ENCODE results near the gene COA5.
A peak's percentile ranks its signal among the peaks of the same experiment; 100 is the strongest.

COA5 gene

DNA sequence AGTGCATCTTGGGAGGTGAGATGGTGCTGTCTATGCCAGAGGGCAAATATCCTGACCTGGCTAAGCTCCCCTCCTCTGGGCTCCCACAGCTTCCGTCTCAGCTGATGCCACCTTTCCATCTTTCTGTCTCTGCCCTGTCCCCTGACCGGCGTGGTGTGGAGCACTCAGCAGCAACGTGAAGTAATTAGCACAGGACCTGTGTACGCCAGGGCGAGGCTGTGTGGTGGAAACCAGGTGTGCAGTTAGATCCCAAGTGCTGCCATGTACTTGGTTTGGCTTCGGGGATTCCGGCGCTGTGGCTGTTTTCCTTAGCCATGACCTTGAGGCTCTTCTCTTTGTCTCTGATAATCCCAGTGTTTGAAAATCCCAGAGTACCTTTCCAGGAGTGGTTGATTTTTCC, 36.5 kb downstream of the COA5 start:
- DNase-seq (ENCODE audit: low read depth): no peak

DNA sequence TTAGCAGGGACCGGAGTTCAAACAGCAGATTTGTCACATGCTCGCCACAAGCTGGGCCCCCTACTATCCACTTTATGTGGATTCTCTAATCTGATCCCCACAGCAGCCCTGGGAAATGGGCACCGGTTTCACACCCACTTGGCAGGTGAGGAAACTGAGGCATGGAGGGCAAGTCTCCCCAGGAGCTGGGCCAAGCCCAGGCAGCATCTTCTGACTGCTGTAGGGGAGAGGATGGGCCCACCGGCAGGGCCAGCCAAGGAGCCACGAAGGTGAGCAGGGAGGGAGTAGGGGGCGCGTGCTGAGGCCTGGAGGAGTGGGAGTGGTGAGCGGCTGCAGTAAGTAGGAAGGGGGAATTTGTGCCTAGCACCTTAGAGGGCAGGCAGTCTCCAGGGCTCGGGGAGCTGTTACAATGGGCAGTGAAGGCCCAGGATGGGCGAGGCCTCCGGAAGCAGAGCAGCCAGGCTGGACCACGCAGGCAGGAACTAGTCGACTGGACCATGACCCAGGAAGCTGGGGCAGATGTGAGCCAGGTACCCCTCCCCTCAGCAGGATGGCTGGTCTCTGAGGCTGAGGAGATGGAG, 37.1 kb downstream of the COA5 start:
- DNase-seq (ENCODE audit: low read depth): no peak

DNA sequence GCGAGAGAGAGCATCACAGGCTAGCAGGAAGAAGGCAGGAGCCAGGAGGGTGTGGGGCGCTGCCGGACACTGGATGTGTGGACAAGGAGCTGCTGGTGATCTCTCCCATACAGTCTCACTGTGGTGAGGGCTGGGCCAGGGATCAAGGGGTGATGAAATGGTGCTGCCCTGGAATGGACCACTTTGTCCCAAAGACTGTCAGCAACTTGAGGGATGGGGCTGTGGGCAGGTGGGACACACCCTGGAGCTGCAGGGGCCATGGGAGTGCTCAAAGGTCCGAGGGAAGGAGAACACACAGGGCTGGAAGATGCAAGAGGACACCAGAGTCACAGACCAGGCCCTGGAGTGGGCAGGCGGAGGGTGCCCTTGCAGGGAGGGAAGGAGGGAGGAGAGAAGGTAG, 38.0 kb downstream of the COA5 start:
- DNase-seq (ENCODE audit: low read depth): no peak

DNA sequence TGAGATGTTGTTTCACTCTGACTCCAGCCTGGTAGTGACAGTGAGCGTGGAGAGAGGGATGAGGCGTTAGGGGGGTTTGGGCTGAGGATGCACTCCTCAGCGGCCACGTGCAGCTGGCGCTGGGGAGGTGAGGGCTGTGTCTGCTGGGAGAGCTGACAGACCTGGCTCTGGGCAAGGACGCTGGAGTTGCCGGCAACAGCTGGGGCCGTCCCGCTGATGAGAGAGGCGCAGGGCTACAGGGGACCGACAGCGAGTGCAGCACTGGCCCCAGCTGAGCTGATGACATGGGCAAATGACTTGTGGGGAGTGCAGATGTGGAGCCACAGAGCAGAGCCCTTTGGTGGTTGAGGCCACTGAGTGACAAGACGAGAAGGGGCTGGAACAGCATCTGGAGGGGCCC, 38.4 kb downstream of the COA5 start:
- DNase-seq (ENCODE audit: low read depth): no peak

DNA sequence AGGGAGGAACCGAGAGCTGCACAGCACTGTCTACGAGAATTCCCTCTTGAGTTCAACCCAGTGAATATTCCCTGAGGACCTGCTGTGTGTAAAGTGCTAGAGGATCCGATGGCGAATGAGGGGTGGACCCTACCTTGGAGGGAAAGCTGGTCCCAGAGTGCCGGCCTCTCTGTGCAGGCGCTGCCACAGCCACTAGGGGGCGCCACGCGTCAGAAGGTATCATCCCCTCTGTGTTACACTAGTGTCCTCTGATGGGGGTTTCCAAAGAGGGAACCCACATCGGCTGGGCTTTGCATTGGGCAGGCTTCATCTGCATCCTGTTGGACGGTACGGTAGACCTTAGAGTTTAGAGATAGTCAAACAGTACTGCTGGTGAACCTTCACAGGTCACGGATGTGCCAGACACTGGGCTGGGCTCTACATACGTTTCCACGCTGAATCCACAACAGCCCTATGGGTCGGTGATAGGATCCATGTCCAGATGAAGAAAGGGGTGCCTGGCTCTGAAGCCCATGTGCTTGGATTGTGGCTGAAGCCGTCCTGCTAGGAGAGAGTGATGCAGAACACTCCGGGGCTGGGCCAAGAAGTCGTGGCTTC, 39.0 kb downstream of the COA5 start:
- peak; percentile 66 for DNase-seq (ENCODE audit: low read depth)

DNA sequence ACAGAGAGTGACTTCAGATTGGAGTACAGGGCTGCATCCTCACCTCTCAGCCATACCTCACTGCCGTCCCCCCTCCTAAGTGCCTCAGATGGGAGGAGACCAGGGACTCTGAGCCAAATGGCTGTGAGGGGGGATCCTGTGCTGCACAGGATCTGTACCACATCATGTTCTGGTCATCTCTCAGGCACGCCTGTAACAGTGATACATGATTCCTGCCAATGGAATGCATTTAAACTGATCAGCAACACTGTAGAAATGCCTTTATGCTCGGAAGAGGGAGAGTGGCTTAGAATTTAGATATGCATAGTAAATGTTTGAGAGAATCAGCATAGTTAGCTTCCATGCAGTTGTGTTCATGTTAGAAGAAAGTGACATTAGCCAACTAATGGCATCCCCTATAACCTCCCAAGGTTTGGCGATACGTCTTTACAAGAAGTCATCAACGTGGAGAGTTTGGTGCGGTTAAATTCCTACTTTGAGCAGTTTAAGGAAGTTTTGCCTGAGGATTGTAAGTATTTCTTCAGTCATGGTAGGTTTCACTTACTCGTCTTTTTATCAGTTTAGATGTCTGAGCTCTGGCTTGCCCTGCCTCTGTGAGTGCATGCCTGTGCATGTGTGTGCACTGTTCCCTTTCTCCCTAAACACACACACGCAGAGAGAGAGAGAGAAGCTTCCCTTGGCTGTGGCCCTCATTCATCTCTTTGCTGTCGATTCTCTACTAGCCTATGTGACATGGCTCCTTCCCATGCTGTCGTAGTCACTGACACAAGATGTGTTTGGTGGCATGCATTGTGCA, 40.0 kb downstream of the COA5 start:
- no peak for DNase-seq (ENCODE audit: low read depth)

DNA sequence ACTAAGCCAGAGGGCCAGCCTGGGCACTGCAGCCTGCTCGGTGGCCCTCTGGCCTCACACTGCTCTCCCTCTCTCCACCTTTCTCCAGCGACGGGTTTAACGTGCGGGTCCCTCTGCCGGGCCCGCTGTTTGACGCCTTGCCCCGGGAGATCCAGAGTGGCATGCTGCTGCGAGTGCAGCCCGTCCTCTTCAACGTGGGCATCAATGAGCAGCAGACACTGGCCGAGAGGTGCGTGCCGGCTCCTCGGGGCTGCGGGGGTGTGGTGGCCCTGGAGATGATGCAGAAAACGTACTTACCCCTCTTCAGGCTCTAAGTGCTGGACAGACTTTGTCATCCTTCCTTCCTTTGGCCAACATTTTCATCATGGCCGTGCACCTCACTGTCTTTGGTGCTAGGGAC, 42.4 kb downstream of the COA5 start:
- DNase-seq (ENCODE audit: low read depth): no peak

DNA sequence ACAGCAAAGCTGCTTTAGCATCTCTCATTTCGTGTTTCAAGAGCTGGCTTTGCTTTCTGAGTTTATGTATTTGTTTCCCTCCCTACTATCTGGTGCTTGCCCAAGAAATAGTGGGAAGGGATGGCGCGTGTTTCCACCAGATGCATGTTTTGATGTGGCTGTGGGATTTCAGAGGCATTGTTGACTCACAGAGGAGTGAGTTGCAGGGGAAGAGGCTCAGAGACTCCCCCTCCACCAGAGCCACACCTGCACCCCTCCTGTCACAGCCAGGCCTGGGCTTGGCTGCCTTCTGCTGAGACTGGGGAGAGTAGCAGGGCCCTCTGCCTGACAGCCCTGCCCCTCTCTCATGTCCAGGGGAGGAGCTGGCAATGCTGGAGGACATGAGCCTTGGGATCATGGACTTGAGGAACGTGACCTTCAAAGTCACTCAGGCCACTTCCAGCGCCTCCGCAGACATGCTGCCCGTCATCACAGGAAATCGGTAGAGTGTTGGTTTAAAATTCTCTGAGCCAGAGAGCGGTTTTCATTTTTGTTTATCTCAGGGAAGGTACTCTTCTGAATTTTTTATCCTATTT, 42.9 kb downstream of the COA5 start:
- no peak for DNase-seq (ENCODE audit: low read depth)

DNA sequence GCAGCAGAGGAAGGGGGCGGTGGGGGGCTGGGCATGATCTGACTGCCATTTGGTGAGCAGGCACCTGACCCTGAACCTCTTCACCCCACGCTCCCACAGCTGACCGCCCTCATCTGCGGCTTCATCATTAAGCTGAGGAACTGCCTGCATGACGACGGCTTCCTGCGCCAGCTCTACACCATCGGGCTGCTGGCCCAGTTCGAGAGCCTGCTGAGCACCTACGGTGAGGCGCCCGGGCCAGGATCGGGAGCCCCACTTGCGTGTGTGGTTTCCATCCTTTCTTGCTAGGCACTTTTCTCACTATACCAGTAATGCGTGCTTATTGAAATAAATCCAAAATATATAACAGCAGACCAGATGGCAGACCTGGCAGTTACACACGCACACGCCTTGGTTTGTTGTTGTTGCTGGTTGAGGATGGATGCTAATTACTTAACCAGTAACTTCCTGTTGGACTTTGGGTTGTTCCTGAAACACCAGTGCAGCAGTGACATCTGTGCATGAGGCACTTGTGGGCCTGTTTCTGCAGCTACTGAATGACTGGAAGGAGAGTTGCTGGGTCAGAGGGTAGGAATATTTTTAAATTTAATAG, 43.7 kb downstream of the COA5 start:
- DNase-seq (ENCODE audit: low read depth): no peak

DNA sequence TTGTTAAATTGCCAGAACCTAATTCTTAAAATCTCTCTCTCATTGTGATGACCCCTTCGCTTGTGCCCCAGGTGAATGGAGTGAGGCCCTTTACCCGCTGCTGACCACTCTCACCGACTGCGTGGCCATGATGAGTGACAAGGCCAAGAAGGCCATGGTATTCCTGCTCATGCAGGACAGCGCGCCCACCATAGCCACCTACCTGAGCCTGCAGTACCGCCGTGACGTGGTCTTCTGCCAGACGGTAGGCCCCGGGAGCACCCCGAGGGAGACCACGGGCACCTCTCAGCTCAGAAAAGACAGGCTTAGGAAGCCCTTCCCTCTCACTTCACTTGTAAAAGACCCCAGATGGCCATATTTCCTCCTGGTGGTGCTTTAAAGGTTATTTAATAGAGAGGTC, 44.9 kb downstream of the COA5 start:
- DNase-seq (ENCODE audit: low read depth): no peak

DNA sequence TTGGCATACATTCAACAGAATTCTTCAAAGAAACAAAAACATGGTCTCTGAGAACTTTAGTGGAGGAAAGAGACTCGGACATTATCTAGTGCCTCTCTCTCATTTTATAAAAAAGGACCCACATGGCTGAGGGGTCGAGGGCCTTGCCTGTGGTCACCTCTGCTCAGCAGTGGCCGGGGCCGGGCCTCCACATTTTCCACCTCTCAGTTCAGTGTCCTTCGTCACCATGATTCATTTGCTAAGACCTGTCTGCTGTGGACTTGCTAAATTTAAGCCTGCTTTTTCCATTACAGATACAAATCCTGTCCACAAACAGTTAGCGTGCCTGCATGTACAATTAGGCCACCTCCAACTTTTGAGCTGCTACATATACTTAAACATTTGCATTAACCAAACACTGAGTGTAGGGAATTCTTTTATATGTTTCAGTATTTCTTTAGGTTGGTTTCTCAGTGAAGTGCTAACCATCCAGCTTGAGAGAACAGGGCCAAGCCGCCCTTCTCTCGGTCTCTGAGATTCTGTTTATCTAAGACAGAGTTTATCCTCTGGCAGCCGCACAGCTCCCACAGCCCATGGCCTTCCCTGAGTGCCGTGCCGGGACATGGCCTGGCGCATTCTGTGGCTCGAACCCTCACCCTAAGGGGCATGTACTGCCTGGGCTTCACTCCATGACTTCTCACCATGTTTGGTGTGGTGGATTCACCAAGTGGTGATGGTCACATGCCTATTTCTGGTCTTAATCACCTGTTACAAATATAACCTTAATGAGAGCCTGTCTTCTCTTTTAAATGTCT, 46.2 kb downstream of the COA5 start:
- no peak for DNase-seq (ENCODE audit: low read depth)

DNA sequence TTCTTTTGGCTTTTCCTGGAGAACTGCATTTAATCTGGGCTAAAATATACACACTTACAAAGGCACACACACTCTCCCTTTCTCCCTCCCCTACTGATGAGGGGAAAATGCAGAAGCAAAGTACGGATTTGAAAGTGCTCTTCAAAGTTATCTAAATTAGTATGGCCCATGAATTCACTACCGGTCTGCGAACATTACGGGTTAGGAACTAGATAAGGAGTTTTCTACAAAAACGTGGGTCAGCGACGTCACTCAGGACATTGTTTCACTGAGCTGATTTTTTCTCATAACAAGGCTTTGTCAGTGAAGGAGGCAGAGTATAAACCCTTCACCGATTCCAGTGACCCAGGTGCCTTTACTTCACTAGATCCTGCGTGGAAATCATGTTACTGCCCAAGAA, 47.3 kb downstream of the COA5 start:
- DNase-seq (ENCODE audit: low read depth): no peak

DNA sequence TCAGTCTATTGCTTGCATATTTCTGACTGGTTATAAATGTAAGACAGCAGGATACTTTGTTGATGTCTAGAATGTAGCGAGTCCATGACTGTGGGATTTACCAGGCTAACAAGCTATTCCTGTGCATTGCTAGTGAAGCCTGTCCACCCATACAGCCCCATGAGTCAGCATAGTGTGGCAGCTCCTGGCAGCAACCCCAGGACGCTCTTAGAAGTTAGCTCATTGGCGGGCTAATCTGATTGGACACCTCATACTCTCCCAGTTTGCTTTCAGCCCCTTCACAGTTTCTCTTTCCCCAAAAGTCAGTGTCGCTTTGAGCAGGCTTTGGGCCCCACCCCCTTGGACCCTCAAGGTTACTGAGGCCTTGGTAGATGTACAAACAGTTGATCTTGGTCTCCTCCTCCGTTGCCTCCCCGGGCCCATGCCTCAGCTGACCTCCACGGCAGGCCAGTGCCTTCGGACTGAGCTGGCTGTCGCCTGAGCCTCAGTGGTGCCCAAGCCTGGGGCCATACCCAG, 48.0 kb downstream of the COA5 start:
- DNase-seq (ENCODE audit: low read depth): no peak

DNA sequence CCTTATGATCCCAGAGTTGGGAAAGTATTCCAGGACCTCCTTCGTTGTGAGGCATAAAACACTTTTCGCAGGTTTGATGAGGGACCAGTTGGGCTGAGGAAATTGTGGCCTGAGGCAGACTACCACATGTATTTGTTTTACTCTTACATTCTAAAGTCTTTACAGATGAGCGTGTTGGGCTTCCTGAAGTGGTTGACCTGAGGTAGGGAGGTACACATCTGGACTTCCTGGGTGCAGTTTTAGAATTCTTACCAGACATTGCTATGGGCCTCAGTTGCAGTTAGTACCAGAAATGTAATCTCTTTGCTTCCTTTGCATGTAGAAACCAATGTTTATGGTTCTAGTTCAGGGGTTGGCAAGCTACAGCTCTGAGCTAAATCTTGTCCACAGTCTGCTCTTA, 48.7 kb downstream of the COA5 start:
- no peak for DNase-seq (ENCODE audit: low read depth)

DNA sequence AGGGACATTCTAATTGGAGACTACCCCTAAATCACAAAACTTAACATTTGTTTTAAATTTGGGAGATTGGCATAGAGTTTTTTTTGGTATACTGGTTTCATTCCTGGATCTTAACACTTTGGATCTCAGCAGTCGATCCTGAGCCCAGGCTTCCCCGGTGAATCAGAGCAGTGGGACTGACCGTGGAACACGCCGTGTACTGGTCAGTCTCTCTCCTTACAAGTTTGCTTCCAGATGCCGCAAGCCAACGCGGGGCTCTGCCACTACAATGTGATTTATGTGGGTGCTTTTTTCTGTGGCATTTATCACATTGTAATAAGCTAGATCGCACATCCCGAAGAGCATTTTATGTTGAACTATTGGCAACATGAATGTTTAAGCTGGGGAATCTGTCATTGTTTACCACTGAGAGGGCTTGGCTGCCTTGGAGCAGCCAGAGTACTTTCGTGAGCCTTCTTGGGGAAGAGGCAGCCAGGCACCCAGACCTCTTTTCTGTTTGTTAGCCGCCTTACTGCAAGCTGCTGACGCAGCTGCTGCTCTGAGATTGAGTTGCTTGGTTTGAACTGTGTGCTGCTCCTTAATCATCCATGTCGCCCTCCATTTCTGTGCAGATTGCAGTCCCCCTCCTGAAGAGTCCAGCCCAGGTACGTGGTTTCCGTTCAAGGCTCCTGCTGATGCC, 49.3 kb downstream of the COA5 start:
- DNase-seq (ENCODE audit: low read depth): no peak

DNA sequence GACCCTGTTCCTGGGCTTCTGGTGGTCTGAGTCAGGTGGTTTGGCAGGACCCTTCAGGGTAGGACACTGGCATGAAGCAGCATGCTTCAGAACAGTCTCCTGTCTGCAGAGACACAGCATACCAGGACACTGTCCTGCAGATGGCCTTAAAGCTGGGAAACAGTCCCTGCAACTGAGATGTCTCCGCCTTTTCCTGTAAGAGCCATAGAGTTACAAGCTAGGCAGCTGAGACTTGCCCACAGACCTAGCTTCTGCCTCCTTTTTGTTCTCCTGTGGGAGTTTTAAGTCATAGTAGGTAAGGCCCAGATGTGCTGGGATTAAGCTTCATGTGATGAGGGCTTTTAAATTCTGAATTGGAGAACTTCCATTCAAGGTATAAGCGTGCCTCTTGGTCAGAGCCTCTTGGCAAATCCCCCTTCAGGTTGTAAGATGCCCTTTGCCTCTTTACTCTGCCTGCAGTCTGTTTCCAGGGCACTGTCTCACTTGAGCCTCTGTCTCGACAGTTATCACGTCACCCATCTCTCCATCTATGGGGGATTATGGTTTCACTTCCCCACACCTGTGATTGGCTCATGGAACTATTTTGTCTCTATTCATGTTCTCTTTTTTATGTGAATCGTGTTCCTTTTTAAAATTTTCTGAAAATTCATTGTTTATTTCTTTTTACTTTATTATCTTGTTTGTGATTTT, 51.8 kb downstream of the COA5 start:
- no peak for DNase-seq (ENCODE audit: low read depth)

DNA sequence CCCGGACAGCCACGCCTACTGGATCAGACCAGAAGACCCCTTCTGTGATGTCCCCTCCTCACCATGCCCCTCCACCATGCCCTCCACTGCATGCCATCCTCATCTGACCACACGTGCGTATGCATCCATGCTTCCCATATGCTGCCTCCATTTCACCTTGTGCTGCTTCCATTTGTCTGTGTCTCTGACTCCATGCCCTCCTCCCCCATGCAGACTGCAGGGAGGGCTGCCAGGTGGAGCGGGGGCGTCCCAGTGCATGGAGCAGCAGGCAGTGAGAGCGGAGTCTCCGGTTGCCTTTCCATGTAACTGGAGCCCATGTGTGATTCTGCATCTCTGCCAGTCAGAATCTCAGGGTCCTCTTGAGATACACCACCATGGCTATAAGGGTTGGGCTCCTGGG, 52.6 kb downstream of the COA5 start:
- DNase-seq (ENCODE audit: low read depth): no peak

DNA sequence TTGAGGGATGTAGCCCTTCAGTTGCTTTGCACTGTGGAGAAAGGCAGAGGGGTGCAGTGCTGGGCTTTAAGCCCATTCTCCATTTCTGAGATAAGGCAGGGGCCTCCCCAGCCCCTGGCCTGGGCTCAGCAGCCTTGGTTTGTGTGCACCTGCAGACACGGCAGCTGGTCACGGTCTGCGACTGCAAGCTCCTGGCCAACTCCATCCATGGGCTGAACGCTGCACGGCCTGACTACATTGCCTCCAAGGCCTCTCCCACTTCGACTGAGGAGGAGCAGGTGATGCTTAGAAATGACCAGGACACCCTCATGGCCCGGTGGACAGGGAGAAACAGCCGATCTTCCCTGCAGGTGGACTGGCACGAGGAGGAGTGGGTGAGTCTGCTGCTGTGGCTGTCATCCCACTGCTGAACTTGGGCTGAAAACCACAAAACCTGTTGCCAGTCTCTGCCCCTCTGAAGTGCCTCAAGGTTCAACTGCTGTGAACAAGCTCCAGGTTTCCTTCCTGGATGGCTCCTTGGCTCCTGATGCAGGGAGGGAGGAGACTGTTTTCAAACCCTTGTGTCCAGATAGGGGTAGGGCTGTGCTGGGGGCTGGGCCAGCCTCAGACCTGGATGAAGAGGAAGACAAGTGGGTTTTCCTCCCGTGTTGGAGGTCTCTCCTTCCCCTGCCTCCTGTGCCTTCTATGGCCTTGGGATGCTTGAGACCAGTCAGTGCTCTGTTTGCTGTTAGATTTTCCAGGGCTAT, 54.0 kb downstream of the COA5 start:
- no peak for DNase-seq (ENCODE audit: low read depth)

DNA sequence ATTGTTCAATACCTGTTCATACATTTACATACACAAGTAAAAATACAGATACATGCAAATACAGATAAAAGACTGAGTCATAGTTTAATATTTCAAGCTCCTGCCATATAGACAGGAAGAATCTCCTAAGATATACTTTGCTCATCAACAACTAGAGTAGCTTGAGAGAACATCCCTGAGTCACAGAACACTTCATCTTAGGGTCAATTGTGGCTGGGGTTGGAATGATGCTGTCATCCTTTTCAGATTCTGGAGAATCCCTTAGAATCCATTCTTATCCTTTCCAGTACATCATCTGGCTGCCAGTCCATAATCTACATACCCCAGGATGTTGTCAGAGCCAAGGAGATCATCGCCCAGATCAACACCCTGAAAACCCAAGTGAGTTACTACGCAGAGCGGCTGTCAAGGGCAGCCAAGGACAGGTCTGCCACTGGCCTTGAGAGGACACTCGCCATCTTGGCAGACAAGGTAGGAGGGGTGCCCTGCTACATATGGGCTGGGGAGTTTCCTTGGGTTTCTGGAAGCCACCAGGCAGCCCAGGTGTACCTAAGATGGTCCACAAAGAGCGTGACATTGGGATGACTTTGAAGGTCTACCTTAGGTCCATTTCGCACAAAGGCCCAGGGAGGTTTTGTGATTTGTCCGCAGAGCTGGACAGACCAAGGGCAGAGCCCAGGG, 55.7 kb downstream of the COA5 start:
- no peak for DNase-seq (ENCODE audit: low read depth)

Measured in activated gamma-delta T cell treated with anti-CD3 and anti-CD28 coated beads, Interleukin-2, amount 50 U/mL, for 16 hours (primary cell).